PFSK-1 (cell line): ENCODE measurements around the gene GIT2.

Experiments
- FOXP2 ChIP-seq: optimal IDR thresholded peaks from 2 replicates; pipeline ENCODE3; 2011; ENCODE audit warnings: borderline replicate concordance, control low read depth, inconsistent platforms; ENCODE audit not compliant: insufficient read depth; ENCODE audit errors: extremely low read length, extremely low read depth
- POLR2AphosphoS5 ChIP-seq: IDR thresholded peaks from 2 replicates; pipeline ENCODE4 v1.6.1; 2012; ENCODE audit warnings: low read depth, mild to moderate bottlenecking, control low read depth, low read length, moderate library complexity
- SIN3A ChIP-seq: IDR thresholded peaks from 2 replicates; pipeline ENCODE4 v1.6.1; 2012; ENCODE audit warnings: mild to moderate bottlenecking, low read length, moderate library complexity, borderline replicate concordance; ENCODE audit not compliant: insufficient read depth
- TAF1 ChIP-seq: IDR thresholded peaks from 2 replicates; pipeline ENCODE4 v1.6.1; 2012; ENCODE audit warnings: low read length, control low read depth, borderline replicate concordance; ENCODE audit not compliant: insufficient read depth
- TF ChIP-seq, protein P1 (sequence below), 2 experiments: IDR thresholded peaks; 2 replicates each; pipeline versions ENCODE4 v1.6.1 to v1.8.0; 2011 to 2012; ENCODE audit warnings: low read depth in 2 of 2, low read length in 2 of 2, control low read depth in 1 of 2, inconsistent platforms in 1 of 2, mild to moderate bottlenecking in 1 of 2, moderate library complexity in 1 of 2; ENCODE audit not compliant: insufficient read depth in 1 of 2

DNA sequence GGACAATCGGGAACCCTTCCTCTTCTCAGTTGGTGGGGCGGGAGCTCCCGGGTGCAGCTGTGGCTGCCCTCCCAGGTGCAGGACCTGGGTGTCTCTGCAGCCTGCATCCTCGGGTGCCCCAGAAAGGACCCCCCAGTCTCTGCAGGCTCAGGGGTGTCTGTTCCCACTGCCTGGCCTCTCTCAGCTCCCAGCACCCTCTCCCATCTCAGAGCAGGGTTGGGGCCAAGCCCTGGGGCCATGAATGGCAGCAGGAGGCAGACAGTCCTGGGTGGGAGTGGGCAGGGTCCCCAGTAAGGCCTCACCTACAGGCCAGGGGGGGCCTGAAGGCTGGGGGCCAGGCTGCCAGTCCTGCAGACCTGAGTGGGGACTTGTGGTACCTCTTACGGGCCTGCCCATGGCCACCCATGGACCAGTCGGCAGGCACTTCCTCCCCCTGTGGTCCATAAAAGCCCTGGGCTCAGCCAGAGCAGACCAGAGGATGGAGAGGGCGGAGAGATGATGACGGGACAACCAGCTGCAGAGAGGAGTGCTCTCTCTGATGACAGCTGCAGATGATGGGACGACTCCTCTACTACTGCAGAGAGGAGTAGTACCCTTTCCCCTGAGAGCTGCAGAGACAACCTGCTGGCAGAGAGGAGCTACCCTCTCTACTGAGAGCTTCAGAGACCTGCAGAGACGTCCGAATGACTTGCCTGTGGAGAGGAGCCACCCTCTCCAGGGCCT is 69.5 kb downstream of the GIT2 start:
- TF ChIP-seq POLR2AphosphoS5, result no peak
- TF ChIP-seq, protein P1, sequence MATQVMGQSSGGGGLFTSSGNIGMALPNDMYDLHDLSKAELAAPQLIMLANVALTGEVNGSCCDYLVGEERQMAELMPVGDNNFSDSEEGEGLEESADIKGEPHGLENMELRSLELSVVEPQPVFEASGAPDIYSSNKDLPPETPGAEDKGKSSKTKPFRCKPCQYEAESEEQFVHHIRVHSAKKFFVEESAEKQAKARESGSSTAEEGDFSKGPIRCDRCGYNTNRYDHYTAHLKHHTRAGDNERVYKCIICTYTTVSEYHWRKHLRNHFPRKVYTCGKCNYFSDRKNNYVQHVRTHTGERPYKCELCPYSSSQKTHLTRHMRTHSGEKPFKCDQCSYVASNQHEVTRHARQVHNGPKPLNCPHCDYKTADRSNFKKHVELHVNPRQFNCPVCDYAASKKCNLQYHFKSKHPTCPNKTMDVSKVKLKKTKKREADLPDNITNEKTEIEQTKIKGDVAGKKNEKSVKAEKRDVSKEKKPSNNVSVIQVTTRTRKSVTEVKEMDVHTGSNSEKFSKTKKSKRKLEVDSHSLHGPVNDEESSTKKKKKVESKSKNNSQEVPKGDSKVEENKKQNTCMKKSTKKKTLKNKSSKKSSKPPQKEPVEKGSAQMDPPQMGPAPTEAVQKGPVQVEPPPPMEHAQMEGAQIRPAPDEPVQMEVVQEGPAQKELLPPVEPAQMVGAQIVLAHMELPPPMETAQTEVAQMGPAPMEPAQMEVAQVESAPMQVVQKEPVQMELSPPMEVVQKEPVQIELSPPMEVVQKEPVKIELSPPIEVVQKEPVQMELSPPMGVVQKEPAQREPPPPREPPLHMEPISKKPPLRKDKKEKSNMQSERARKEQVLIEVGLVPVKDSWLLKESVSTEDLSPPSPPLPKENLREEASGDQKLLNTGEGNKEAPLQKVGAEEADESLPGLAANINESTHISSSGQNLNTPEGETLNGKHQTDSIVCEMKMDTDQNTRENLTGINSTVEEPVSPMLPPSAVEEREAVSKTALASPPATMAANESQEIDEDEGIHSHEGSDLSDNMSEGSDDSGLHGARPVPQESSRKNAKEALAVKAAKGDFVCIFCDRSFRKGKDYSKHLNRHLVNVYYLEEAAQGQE (IDR thresholded peaks at IDR 0.05; ENCODE audit: insufficient read depth in 1 of 2, low read depth in 2 of 2, low read length in 2 of 2), result no peak
- no peak for TF ChIP-seq SIN3A
- TF ChIP-seq TAF1, result no peak
- TF ChIP-seq FOXP2, result no peak
